SK-N-SH treated with all-trans-retinoic acid at 6 μM for 48 hours (cell line): ENCODE data around the gene RALGPS1.

Experiments
- SNAI2 ChIP-seq: fragments of 250-450 bp; sonication (Bioruptor Pico); IDR thresholded peaks from 2 replicates; pipeline ENCODE4 v1.5.0; 2020; ENCODE audit warnings: mild to moderate bottlenecking, moderate library complexity
- TOX ChIP-seq: fragments of 250-450 bp; sonication (Bioruptor Pico); IDR thresholded peaks from 2 replicates; pipeline ENCODE4 v1.8.0; 2021; ENCODE audit warnings: mild to moderate bottlenecking, moderate library complexity, borderline replicate concordance

DNA sequence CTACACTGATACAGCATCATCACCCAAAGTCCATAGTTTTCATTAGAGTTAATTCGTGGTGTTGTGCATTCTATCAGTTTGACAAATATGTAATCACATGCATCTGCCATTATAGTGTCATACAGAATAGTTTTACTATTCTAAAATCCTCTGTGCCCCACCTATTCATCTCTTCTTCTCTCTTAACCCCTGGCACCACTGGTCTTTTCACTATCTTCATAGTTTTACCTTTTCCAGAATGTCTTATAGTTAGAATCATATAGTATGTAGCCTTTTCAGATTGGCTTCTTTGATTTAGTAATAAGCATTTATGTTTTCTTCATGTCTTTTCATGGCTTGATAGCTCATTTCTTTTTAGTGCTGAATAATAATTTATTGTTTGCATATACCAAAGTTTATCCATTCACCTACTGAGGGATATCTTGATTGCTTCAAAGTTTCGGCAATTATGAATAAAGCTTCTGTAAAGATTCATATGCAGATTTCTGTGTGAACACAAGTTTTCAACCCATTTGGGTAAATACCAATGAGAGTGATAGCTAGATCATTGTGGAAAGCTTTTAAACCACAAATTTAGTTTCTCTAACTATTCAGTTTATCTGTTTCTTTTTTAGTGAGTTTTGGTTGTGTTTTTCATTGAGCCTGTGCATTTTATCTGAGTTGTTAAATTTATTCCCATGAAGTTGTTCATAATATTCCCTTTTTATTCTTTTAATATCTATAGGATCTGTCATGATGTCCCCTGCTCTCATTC is 84.9 kb downstream of the RALGPS1 start:
- TF ChIP-seq TOX (CRISPR knock-in tag) (no peak), SNAI2 (CRISPR knock-in tag) (no peak)
